Large intestine (tissue), 3 donors: ENCODE results near the gene DAB2. TPM values are rescaled to one million over a fixed set of nuclear protein-coding genes. Genes with fewer than 3 reads are reported as not detected.
A peak's percentile ranks its signal among the peaks of the same experiment; 100 is the strongest.
"Not testable (repeated sequence)": the region's sequence is repeated elsewhere in the genome, so short reads cannot be mapped to it uniquely, and the experiment has no call there.

ENCODE experiments used
- DNase-seq, 2 donors: peaks; one replicate each; pipeline versions ENCODE4 v3.0.0 to v3.0.0-alpha.2; 2013
- H3K27ac ChIP-seq: one replicate; pipeline ENCODE4 v1.5.1; 2013; ENCODE audit warnings: low read length
- H3K27me3 ChIP-seq: 2 replicates; pipeline ENCODE4 v1.6.1; 2013; ENCODE audit warnings: low read length; ENCODE audit not compliant: control insufficient read depth, insufficient read depth
- H3K36me3 ChIP-seq: 2 replicates; pipeline ENCODE4 v1.6.1; 2013; ENCODE audit warnings: low read length; ENCODE audit not compliant: control insufficient read depth, insufficient read depth
- H3K4me1 ChIP-seq: one replicate; pipeline ENCODE4 v1.6.1; 2013; ENCODE audit warnings: low read length; ENCODE audit not compliant: control insufficient read depth, insufficient read depth
- H3K4me3 ChIP-seq: one replicate; pipeline ENCODE4 v1.5.1; 2013; ENCODE audit warnings: low read length
- H3K9me3 ChIP-seq: one replicate; pipeline ENCODE4 v1.6.1; 2013; ENCODE audit warnings: mild to moderate bottlenecking, low read depth, low read length, moderate library complexity; ENCODE audit not compliant: control insufficient read depth
- WGBS: methylation state at CpG from one replicate; pipeline ENCODE4 v1.1.5; 2013; ENCODE audit warnings: low lambda C conversion rate; ENCODE audit not compliant: insufficient coverage; 5-methylcytosine and 5-hydroxymethylcytosine counted together
- polyA plus RNA-seq: library from polyadenylated mRNA; unstranded; fragments of 120-200 nt; gene quantifications from one replicate; pipeline ENCODE4 v1.2.1, GENCODE V29; 2013

The DAB2 gene
- polyA plus RNA-seq, 1 donor, result 178 TPM

GRCh38 chr5:39353717-39354399, 70.9 kb downstream of the DAB2 start:
- H3K27me3 ChIP-seq, result no peaks in the 10 kb centered on the region
- no peaks in the 10 kb centered on the region for H3K9me3 ChIP-seq
- H3K4me3 ChIP-seq, result no peak overlapping the region
- no peak for DNase-seq
- no peaks in the 10 kb centered on the region for H3K36me3 ChIP-seq
- no CpG with 5 or more reads among the region's 1 CpG for WGBS
- H3K27ac ChIP-seq, result no peak overlapping the region
- H3K4me1 ChIP-seq, result no peaks in the 10 kb centered on the region

DNA sequence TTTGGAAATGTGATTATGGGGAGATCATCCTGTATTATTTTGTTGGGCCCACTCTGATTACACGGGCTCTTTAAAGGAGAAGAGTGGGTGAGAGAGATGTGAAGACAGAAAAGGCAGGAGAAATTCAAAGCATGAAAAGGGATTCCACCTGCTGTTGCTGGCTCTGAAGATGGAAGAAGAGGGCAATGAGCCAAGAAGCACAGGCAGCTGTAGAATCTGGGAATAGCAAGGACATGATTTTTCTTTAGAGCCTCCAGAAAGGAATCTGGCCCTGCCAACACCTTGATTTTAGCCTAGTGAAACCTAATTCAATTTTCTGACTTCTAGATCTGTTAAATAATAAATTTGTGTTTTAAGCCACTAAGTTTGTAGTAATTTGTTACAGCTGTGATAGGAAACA, 71.8 kb downstream of the DAB2 start:
- WGBS, result 75% methylated on average over 1 of the region's 1 CpG
- no peak overlapping the region for H3K4me3 ChIP-seq
- H3K9me3 ChIP-seq, result no peaks in the 10 kb centered on the region
- H3K27ac ChIP-seq, result no peak overlapping the region
- H3K27me3 ChIP-seq, result no peaks in the 10 kb centered on the region
- DNase-seq, result no peak
- H3K36me3 ChIP-seq, result no peaks in the 10 kb centered on the region
- no peaks in the 10 kb centered on the region for H3K4me1 ChIP-seq

- Histone ChIP-seq H3K9me3 (no peaks in the 10 kb centered on the region), H3K27me3 (no peaks in the 10 kb centered on the region), H3K27ac (no peak overlapping the region), H3K36me3 (no peaks in the 10 kb centered on the region), H3K4me3 (no peak overlapping the region), H3K4me1 (no peaks in the 10 kb centered on the region)
- DNase-seq, result no peak
- 100% methylated on average over 1 of the region's 2 CpGs for WGBS
These were observed 72.6 kb downstream of the DAB2 start for GRCh38 chr5:39352170-39352569.

GRCh38 chr5:39349484-39349883, 75.3 kb downstream of the DAB2 start:
- DNase-seq, result no peak
- H3K4me3 ChIP-seq, result no peak overlapping the region
- H3K9me3 ChIP-seq, result no peaks in the 10 kb centered on the region
- no peaks in the 10 kb centered on the region for H3K27me3 ChIP-seq
- no peaks in the 10 kb centered on the region for H3K36me3 ChIP-seq
- H3K27ac ChIP-seq, result no peak overlapping the region
- WGBS, result 92% methylated on average over 2 of the region's 4 CpGs
- H3K4me1 ChIP-seq, result no peaks in the 10 kb centered on the region

DNA sequence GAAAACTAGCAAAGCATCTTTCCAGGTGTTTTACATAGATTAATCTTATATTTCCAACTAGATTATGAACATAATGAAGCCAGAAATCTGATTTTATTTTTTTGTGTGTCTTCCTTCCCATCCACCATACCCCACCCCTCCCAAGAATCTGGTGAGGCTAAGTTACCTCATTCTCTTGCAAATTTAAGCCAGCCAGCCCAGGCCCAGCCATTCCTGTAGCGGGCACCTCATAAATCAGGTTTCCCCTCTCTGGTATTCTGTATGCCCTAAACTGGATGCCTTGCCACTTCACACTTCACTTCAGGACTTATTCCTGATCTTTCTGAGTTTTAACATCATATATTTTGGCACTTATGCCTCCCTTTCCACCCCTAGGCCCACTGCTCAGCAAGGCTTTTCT, 82.3 kb downstream of the DAB2 start:
- Histone ChIP-seq H3K27ac (no peak overlapping the region), H3K36me3 (no peaks in the 10 kb centered on the region), H3K4me3 (no peak overlapping the region), H3K9me3 (no peaks in the 10 kb centered on the region), H3K27me3 (no peaks in the 10 kb centered on the region), H3K4me1 (no peaks in the 10 kb centered on the region)
- WGBS, result 100% methylated on average over 1 of the region's 1 CpG
- no peak for DNase-seq

GRCh38 chr5:39341896-39342295, 82.9 kb downstream of the DAB2 start:
- H3K27me3 ChIP-seq, result no peaks in the 10 kb centered on the region
- no peak overlapping the region for H3K27ac ChIP-seq
- no peaks in the 10 kb centered on the region for H3K4me1 ChIP-seq
- no peaks in the 10 kb centered on the region for H3K36me3 ChIP-seq
- WGBS, result no CpG with 5 or more reads among the region's 1 CpG
- H3K9me3 ChIP-seq, result no peaks in the 10 kb centered on the region
- no peak overlapping the region for H3K4me3 ChIP-seq
- DNase-seq, result peak in 1 of 2 donors; percentile 7

GRCh38 chr5:39340506-39340905, 84.3 kb downstream of the DAB2 start:
- no CpG with 5 or more reads among the region's 1 CpG for WGBS
- Histone ChIP-seq H3K4me3 (no peak overlapping the region), H3K9me3 (no peaks in the 10 kb centered on the region), H3K4me1 (no peaks in the 10 kb centered on the region), H3K27me3 (no peaks in the 10 kb centered on the region), H3K36me3 (no peaks in the 10 kb centered on the region), H3K27ac (no peak overlapping the region)
- no peak for DNase-seq

GRCh38 chr5:39337252-39337915, 87.4 kb downstream of the DAB2 start:
- Histone ChIP-seq H3K9me3 (peaks cover 9% of the 10 kb centered on the region), H3K36me3 (no peaks in the 10 kb centered on the region), H3K27ac (no peak overlapping the region), H3K4me3 (no peak overlapping the region), H3K27me3 (no peaks in the 10 kb centered on the region), H3K4me1 (no peaks in the 10 kb centered on the region)
- WGBS, result 60% methylated on average over 1 of the region's 1 CpG
- DNase-seq, result no peak

DNA sequence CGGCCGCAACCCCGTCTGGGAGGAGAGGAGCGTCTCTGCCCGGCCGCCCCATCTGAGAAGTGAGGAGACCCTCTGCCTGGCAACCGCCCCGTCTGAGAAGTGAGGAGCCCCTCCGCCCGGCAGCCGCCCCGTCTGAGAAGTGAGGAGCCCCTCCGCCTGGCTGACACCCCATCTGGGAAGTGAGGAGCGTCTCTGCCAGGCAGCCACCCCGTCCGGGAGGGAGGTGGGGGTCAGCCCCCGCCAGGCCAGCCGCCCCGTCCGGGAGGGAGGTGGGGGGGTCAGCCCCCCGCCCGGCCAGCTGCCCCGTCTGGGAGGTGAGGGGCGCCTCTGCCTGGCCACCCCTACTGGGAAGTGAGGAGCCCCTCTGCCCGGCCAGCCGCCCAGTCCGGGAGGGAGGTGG, 90.5 kb downstream of the DAB2 start:
- H3K36me3 ChIP-seq, DNase-seq, H3K4me1 ChIP-seq, H3K4me3 ChIP-seq, H3K27me3 ChIP-seq, H3K9me3 ChIP-seq, H3K27ac ChIP-seq: not testable (repeated sequence)
- WGBS, result no CpG with 5 or more reads among the region's 27 CpGs

DNA sequence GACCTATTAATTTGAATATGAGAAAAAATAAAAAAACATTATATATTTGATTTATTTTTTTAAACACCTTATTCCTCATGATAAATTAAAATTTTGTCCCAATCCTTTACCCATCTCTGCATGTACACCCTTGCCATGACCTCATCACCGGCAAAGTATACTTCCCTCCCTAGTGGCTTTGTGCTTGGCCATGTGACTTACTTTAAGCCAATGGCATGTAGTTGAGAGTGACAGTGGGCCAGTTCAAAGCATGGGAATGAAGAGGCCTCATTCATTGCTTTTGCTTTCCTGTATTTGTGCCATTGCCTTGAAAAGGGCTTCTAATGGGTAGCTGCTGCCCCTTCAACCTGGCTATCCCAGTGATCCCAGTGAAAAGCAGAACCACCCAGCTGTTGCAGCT, 91.7 kb downstream of the DAB2 start:
- no CpG with 5 or more reads among the region's 1 CpG for WGBS
- Histone ChIP-seq H3K4me3 (no peak overlapping the region), H3K4me1 (no peaks in the 10 kb centered on the region), H3K27me3 (no peaks in the 10 kb centered on the region), H3K27ac (no peak overlapping the region), H3K36me3 (no peaks in the 10 kb centered on the region), H3K9me3 (peaks cover 9% of the 10 kb centered on the region)
- DNase-seq, result no peak

GRCh38 chr5:39331861-39332381, 92.9 kb downstream of the DAB2 start:
- no peak overlapping the region for H3K27ac ChIP-seq
- H3K27me3 ChIP-seq, result no peaks in the 10 kb centered on the region
- no peaks in the 10 kb centered on the region for H3K36me3 ChIP-seq
- no peak overlapping the region for H3K4me3 ChIP-seq
- H3K9me3 ChIP-seq, result peaks cover 9% of the 10 kb centered on the region
- no peaks in the 10 kb centered on the region for H3K4me1 ChIP-seq
- 100% methylated on average over 1 of the region's 2 CpGs for WGBS
- no peak for DNase-seq
